Suppressor macrophage treated with lipopolysaccharide for 4 hours (primary cell): ENCODE data around the gene NRXN3.
A peak's percentile ranks its signal among the peaks of the same experiment; 100 is the strongest.
"Not testable (repeated sequence)": the region's sequence is repeated elsewhere in the genome, so short reads cannot be mapped to it uniquely, and the experiment has no call there.

ENCODE experiments used
- DNase-seq: peaks from one replicate; pipeline ENCODE4 v3.0.0-alpha.2; 2020

The NRXN3 gene

GRCh38 chr14:78417532-78417931, 247.4 kb downstream of the NRXN3 start:
- no peak for DNase-seq

GRCh38 chr14:78424311-78424710, 254.1 kb downstream of the NRXN3 start:
- DNase-seq, result no peak

GRCh38 chr14:78425330-78425729, 255.2 kb downstream of the NRXN3 start:
- no peak for DNase-seq

- no peak for DNase-seq
Observed at GRCh38 chr14:78425782-78426181, 255.6 kb downstream of the NRXN3 start.

GRCh38 chr14:78432046-78432445, 261.9 kb downstream of the NRXN3 start:
- no peak for DNase-seq

GRCh38 chr14:78437448-78437847, 267.3 kb downstream of the NRXN3 start:
- not testable (repeated sequence) for DNase-seq

GRCh38 chr14:78440356-78440894, 270.3 kb downstream of the NRXN3 start:
- no peak for DNase-seq

GRCh38 chr14:78443834-78444233, 273.7 kb downstream of the NRXN3 start:
- DNase-seq, result no peak

- DNase-seq, result no peak
Observed at GRCh38 chr14:78445275-78445674, 275.1 kb downstream of the NRXN3 start.

GRCh38 chr14:78446807-78447206, 276.6 kb downstream of the NRXN3 start:
- no peak for DNase-seq

- peak; percentile 71 for DNase-seq
Observed at GRCh38 chr14:78448164-78449094, 278.3 kb downstream of the NRXN3 start.

GRCh38 chr14:78450669-78451318, 280.6 kb downstream of the NRXN3 start:
- DNase-seq, result peak; percentile 66

GRCh38 chr14:78451319-78451695, 281.1 kb downstream of the NRXN3 start:
- DNase-seq, result peak; percentile 82

- no peak for DNase-seq
Observed at GRCh38 chr14:78455896-78456435, 285.8 kb downstream of the NRXN3 start.

- no peak for DNase-seq
Observed at GRCh38 chr14:78469947-78470346, 299.8 kb downstream of the NRXN3 start.

- no peak for DNase-seq
Observed at GRCh38 chr14:78479127-78479780, 309.1 kb downstream of the NRXN3 start.

- DNase-seq, result no peak
Observed at GRCh38 chr14:78484028-78484427, 313.9 kb downstream of the NRXN3 start.

- DNase-seq, result no peak
Observed at GRCh38 chr14:78486081-78486480, 315.9 kb downstream of the NRXN3 start.

- no peak for DNase-seq
Observed at GRCh38 chr14:78486621-78487020, 316.4 kb downstream of the NRXN3 start.

- not testable (repeated sequence) for DNase-seq
Observed at GRCh38 chr14:78487573-78487972, 317.4 kb downstream of the NRXN3 start.

- no peak for DNase-seq
Observed at GRCh38 chr14:78488938-78489337, 318.8 kb downstream of the NRXN3 start.

GRCh38 chr14:78491048-78491447, 320.9 kb downstream of the NRXN3 start:
- no peak for DNase-seq

- no peak for DNase-seq
Observed at GRCh38 chr14:78498062-78498595, 328.0 kb downstream of the NRXN3 start.
